GM19468 (cell line): ENCODE results near the gene TSC22D2.

Experiments used
- ATAC-seq: cut with Tn5 transposase; IDR thresholded peaks from one replicate; pipeline ENCODE4 v1.9.1; 2021; ENCODE audit warnings: mild to moderate bottlenecking, moderate library complexity, moderate number of reproducible peaks; ENCODE audit not compliant: unreplicated experiment; ENCODE audit errors: extremely low read depth

TSC22D2 gene

DNA sequence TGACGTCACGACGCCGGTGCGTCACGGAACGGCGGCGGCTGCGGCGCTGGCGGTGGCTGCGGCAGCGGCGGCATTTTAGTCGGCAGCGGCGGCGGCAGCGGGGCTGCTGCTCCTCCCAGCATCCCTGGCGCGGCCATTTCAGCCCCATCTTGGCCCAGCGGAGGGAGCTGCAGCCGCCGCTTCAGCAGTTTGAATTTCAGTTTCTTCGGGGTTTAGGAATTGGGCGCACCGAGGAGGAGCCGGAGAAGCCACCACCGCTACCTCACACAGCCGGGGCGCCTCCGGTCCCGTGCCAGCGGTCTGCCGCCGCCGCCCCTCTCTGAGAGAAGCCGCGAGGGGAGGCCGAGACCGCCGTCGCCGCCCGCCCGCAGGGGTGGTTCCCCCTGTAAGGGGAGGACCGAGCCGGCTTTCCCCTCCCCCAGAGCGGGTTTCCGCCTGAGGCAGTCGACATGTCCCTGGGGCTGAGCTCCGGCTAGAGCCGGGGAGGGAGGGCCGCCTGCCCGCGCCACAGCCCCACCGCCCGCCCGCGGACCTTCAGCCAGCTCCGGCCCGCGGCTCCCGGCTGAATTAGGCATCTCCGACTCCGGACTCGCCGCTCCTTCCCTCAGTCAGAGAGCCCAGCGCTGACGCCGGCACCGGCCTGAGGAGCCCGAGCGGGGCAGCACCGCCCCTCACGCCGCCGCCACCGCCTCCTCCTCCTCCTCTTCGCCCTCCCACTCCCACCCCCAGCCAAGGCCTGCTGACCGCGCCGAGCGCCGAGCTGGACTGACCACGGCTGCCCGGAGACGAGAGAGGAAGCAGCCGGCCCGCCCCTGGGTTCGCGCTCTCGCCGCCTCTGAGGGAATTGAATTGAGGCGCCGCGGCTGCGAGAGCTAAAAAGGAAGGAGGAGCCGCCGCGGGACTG is at the start of gene TSC22D2:
Gene TSC22D2 (plus strand): TSS at position 78 of the 904 bp plus-strand sequence. CDS start 1,053 bp downstream, outside the sequence.
- ATAC-seq = peak; percentile 54

GRCh38 chr3:150359381-150359780 is 48.7 kb upstream of the TSC22D2 start:
- no peak for ATAC-seq

- no peak for ATAC-seq
Observed at GRCh38 chr3:150360966-150361365, 47.1 kb upstream of the TSC22D2 start.

DNA sequence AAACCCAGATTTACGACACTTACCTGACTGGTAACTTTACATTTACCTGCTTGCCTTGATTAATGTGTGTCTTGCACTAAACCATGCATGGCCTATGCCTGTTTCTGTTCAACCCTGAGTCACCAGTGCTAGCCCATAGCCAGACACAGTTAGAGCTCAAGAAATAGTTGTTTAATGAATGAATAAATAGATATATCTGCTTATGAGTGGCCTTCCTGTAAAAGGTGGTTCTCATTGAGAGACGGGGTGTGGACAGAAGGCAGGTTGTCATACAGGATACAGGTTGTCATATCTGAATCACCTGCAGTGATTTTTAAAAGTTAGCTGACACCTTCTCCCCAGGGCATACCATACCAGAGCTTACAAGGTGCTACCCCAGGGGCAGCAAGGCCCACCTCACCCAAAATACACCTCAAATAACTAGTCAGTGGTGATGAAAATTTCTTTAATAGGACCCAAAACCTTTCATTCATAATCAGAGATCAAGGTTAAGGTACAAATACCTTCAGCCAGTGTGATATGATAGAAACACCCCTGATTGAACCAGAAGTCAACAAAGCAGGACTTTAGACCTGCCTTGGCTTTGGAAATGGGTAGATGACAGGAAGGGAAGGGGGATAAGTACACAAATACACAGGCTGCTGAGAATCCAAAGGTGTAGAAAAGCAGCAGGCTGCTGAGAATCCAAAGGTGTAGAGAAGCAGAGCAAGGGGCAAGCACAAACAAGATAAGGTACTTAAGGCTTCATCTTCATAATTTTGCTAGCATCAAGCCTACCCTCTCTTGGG is 45.4 kb upstream of the TSC22D2 start:
- ATAC-seq = no peak

DNA sequence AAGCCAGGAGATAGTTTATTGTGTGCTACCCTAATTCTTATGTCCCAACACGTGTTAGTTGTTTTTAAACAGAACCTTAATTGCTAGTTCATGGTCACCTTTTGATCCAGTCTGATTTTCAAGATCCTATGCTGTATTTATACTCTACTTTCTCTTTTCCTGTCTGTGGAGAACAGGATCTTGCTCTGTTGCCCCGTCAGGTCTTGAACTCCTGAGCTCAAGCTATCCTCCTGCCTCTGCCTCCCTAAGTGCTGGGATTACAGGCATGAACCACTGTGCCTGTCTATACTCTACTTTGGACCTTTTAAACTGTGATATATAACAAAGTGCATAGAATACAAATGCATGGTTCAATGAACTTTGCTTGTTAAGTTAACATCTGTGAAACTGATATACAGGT is 44.7 kb upstream of the TSC22D2 start:
- ATAC-seq = no peak

DNA sequence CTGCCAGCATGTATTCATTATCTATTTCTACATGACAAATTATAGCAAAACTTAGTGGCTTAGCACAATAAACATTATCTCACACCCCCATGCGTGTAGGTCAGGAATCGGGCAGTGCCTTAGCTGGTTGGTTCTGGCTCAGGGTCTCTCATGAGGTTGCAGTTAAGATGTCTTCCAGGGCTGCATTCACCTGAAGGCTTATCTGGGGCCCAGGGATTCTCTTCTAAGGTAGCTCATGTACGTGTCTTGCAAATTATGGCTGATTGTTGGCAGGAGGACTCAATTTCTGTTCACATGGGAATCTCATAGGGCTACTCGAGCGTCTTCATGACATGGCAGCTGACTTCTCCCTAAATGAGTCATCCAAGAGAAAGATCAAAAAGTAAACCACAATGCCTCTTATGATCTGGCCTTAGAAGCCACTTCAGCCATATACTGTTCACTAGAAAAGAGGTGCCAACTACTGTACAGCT is 42.9 kb upstream of the TSC22D2 start:
- no peak for ATAC-seq

DNA sequence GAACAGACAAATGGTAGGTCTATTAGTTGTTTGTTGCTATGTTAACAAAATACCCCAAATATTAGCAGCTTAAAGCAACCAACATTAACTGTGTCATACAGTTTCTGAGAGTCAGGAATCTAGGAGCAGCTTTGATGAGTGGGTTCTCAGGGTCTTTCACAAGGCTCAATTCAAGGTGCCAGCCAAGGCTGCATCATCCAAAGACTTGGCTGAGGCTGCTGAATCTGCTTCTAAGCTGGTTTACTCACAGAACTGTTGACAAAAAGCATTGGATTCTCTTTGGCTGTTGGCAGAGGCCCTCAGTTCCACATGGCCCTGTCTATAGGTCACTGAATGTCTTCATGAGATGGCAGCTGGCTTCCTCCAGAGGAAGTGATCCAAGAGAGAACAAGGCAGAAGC is 40.3 kb upstream of the TSC22D2 start:
- no peak for ATAC-seq

- ATAC-seq = no peak
Observed at GRCh38 chr3:150370122-150370602, 37.9 kb upstream of the TSC22D2 start.

DNA sequence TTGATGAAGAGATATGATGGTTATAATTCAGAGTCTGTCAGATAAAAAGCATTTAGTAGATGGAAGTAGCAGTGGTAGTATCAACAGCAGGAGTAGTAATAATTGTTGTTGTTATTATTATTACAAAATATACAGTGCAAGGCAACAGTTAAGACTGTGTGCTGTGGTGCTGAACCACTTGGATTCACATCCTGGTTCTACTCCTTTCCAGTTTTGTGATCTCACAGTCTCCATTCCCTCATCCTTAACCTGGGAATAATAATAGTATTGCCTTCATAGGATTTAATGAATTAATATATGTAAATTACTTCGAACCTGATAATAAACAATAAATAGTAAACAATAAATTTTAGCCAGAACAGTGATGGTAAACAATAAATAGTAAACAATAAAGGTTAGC is 37.1 kb upstream of the TSC22D2 start:
- no peak for ATAC-seq

DNA sequence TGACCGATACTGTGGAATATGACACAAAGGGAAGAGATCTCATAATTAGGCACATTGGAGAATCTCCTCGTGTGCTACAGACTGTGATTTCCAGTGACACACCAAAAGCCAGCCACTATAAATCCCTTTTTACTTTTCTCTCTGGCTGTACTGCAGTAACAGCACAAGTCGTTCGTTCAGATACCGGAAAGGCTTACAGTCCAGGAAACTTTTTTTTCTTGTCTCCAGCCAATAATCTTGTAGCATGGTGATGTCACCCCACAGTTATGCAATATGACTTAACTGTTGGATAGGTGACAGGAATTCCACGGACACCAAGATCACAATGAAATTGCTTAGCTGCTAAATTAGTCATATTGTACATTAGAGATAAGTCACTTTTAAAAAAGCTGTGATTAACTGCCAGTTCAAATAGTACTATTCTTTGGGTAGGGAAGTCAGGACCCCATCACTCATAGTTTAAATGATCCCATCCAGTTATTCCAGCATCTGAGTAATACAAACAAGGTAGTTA is 36.3 kb upstream of the TSC22D2 start:
- ATAC-seq = no peak

GRCh38 chr3:150372320-150372719 is 35.8 kb upstream of the TSC22D2 start:
- ATAC-seq = no peak

GRCh38 chr3:150372722-150373121 is 35.4 kb upstream of the TSC22D2 start:
- no peak for ATAC-seq

DNA sequence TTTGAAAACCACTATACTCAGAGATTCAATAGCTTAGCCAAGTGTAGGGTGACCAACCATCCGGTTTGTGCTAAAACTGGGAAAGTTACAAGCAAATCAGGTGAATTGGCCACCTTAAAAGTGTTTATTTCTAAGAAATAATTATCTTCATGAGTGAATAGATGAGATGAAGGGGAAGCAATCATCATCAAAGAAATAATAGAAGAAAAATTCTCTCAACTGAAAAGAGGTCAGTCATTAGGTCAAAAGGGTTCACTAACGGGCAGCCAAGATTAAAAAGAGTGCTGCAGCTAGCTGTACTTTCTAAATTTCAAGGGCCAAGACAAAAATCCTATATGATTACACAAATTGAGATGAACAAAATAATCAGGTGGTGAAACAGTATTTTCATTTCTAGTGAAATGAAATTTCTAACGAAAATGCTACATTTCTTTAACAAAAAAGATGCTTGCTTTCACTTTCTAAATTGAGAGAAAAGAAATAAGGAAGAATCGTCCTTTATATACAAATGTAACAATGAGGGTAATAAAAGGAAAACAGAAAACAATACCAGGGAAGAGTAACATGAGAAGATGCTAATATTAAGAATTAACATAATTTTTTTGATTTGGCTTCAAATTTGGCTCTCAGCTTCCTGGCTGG is 34.7 kb upstream of the TSC22D2 start:
- ATAC-seq = no peak

DNA sequence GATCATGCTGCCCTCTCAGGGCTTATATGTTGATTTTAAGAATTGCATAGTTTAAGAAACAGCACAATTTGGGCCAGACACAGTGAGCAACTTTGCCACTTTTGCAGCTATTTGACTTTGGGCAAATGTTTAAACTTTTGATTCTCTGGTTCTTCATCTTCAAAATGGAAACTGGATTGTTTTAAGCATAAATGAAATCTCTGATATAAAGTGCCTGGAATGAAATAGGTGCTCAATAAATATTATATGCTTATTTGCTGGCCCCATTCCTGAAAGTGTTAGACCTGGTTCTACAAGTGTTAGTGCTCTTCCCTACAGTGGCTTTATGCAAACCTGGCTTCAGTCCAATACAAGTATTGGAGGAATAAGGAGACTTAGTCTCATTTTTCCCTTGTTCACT is 33.1 kb upstream of the TSC22D2 start:
- ATAC-seq = no peak

DNA sequence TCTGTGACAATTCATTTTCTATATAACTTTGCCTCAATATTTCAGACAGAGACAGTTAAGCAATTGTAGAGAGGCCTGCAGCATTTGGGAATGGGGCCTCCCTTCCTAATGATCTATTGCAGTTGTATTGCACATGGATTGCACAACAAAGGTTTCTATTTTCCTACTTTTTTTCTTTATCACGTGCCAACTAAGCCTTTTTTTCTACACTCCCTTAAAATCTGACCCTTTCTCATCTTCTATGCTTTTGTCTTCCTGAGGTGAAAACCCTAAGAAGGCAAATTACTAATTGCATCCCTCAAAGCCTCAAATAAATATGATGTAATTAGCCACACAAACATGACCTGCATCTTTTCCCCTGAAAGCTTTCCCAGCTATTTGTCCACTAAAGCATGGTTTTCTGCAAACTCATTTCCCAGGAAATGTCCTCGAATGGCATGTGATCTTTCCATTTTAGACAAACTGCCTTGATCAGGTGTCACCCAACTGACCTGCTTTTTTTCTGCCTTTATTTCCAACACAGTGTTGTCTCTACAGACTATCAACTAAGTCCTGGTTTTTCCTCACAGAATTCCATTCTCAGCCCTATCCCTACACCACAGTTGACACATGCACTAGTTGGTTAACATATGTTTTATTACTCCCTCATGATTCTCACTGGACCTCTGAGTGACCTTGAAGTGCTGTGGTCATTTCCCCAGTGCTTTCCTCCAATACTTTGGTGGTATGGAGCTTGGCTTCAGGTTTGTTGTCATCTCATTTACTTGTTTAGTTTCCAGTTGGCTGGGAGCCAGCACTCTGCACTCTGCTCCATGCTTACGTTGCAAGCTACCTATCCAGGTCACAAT is 31.9 kb upstream of the TSC22D2 start:
- ATAC-seq = no peak

GRCh38 chr3:150377601-150378300 is 30.3 kb upstream of the TSC22D2 start:
- no peak for ATAC-seq

GRCh38 chr3:150378301-150378748 is 29.8 kb upstream of the TSC22D2 start:
- ATAC-seq = no peak

- ATAC-seq = no peak
Observed at GRCh38 chr3:150379469-150379868, 28.6 kb upstream of the TSC22D2 start.
